ENCODE data around the gene GABRB2.
"Not testable (repeated sequence)": the region's sequence is repeated elsewhere in the genome, so short reads cannot be mapped to it uniquely, and the experiment has no call there.

GABRB2 gene

DNA sequence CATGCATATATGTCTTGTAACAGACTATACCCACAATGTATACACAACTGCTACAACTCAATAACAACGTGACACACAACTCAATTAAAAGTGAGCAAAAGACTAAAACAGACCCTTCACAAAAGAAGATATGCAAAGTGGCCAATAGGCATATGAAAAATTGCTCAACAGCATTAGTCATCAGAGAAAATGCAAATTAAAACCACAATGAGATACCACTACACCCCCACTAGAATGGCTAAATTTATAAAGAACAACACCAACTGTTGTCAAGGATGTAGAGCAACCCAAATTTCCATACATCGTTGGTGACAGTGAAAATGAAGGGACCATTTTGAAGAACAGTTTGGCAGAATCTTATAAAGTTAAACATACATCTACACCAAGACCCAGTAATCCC, 38.9 kb downstream of the GABRB2 start:
- H3K36me3 ChIP-seq, result no peaks in the 10 kb centered on the region
- no peaks in the 10 kb centered on the region for H3K9me3 ChIP-seq
- H3K4me1 ChIP-seq, result no peaks in the 10 kb centered on the region
- TF ChIP-seq, protein P1, sequence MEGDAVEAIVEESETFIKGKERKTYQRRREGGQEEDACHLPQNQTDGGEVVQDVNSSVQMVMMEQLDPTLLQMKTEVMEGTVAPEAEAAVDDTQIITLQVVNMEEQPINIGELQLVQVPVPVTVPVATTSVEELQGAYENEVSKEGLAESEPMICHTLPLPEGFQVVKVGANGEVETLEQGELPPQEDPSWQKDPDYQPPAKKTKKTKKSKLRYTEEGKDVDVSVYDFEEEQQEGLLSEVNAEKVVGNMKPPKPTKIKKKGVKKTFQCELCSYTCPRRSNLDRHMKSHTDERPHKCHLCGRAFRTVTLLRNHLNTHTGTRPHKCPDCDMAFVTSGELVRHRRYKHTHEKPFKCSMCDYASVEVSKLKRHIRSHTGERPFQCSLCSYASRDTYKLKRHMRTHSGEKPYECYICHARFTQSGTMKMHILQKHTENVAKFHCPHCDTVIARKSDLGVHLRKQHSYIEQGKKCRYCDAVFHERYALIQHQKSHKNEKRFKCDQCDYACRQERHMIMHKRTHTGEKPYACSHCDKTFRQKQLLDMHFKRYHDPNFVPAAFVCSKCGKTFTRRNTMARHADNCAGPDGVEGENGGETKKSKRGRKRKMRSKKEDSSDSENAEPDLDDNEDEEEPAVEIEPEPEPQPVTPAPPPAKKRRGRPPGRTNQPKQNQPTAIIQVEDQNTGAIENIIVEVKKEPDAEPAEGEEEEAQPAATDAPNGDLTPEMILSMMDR (IDR thresholded peaks at IDR 0.05; ENCODE audit: low read depth, low read length), result no peak
- DNase-seq, result no peak
- H3K4me3 ChIP-seq (ENCODE audit: low read depth, low read length), result no peak overlapping the region
- H3K27me3 ChIP-seq, result no peaks in the 10 kb centered on the region

DNA sequence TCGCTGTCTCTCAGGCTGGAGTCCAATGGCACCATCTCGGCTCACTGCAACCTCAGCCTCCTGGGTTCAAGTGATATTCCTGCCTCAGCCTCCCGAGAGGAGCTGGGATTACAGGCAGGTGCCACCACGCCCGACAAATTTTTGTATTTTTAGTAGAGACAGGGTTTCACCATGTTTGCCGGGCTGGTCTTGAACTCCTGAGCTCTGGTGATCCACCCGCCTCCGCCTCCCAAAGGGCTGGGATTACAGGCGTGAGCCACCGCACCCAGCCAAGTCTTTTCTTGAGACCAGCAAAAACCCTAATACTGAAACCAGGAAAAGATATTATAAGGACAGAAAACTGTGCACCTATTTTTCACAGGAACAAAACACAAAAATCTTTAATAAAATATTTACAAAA, 41.4 kb downstream of the GABRB2 start:
- not testable (repeated sequence) for H3K4me3 ChIP-seq (ENCODE audit: low read depth, low read length); H3K4me1 ChIP-seq; H3K27me3 ChIP-seq; H3K9me3 ChIP-seq; DNase-seq; H3K36me3 ChIP-seq

DNA sequence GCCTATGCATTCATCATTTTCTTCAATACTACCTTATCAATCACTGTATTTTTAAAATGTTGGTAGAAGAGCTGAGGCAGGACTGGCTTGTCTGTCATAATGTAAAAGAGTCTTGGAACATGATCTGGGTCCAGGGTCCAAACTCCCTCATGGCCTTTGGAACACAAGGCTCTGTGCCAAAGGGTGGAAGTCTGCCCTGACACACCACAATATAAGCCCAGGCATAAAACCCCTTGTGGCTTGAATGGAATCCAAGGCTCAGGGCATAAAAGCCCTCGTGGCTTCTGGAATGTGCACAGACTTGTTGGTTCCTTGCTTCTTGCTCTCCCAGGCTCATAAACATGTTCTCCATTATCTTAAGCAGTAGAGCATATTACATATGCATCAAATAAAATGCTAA, 48.0 kb downstream of the GABRB2 start:
- H3K9me3 ChIP-seq, result no peaks in the 10 kb centered on the region; the same call in 1 of the 2 replicates
- TF ChIP-seq, protein P1 (IDR thresholded peaks at IDR 0.05; ENCODE audit: low read depth, low read length), result no peak
- no peaks in the 10 kb centered on the region for H3K4me1 ChIP-seq
- no peak overlapping the region for H3K4me3 ChIP-seq (ENCODE audit: low read depth, low read length)
- DNase-seq, result no peak
- no peaks in the 10 kb centered on the region for H3K27me3 ChIP-seq
- H3K36me3 ChIP-seq, result no peaks in the 10 kb centered on the region

DNA sequence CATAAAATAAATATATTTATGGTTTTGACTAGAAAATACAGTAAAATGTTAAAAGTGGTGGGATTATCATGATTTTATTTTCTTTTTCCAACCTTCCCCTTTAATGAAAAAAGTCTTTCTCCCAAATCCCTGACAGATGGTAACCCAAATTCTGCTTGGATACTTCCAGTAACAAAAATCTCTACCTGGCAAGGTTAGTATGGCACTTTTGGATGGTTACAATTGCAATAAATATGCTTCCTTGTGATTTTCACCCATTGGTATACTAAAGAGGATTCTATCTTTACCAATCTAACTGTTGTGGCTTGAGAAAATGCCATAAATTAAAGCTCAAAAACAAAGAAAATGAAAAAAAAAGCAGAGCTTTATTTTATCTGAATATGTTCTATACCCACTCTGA, 62.8 kb downstream of the GABRB2 start:
- TF ChIP-seq, protein P1 (IDR thresholded peaks at IDR 0.05; ENCODE audit: low read depth, low read length), result no peak
- Histone ChIP-seq H3K4me1 (no peaks in the 10 kb centered on the region), H3K9me3 (no peaks in the 10 kb centered on the region), H3K4me3 (ENCODE audit: low read depth, low read length) (no peak overlapping the region), H3K27me3 (no peaks in the 10 kb centered on the region), H3K36me3 (no peaks in the 10 kb centered on the region)
- no peak for DNase-seq

DNA sequence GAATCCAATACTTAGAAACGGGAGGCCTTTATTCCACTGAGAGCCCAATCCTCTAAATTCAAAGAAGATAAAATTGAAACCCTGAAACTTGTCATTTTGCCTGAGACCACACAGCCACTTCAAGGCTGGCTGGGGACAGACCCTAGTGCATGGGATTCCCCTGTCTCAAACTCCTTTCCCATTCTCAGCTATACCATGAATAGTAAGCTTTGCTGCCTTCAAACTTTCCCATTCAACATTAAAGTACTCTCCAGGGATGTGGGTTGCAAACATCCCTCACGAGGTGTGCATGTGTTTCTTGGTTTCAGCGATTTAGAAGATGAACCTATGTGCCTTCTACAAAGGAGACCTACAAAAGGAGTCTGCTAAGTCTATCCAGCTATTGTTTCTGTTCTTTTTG, 64.6 kb downstream of the GABRB2 start:
- Histone ChIP-seq H3K9me3 (no peaks in the 10 kb centered on the region), H3K36me3 (no peaks in the 10 kb centered on the region), H3K4me1 (no peaks in the 10 kb centered on the region), H3K4me3 (ENCODE audit: low read depth, low read length) (no peak overlapping the region), H3K27me3 (no peaks in the 10 kb centered on the region)
- DNase-seq, result no peak
- TF ChIP-seq, protein P1 (IDR thresholded peaks at IDR 0.05; ENCODE audit: low read depth, low read length), result no peak

DNA sequence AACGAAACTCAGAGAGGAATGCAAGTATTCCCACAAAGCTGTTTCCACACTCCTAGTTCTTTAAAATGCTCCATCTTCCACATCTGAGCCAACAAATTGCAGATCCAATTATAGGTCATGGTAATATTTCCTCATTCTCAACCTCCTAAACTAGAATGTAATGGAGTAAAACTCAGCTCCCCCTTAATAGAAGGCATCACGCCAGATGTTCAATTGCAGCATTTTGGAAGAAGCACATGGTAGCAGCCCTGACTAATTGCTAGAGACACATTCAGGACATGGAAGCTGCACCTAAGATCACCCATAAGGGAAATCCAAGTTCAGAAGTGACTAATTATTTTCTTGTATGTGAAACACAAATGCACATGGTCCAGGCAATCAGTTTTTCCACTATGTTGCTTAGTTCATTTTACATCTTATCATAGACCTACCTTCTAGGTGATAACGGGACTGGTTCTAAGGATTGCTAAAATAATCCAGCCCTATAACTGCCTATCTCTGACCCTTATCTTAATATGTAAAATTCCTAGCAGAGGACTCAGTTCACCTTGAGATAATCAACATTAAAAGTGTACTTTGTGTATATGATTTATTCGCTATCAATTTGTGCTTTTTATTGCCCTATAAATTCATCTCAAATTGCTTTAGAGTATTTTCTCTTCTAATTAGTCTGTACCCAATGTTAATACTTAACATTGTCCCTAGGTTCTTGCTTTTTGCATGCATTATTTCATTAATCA, 75.1 kb downstream of the GABRB2 start:
- H3K9me3 ChIP-seq, result no peaks in the 10 kb centered on the region
- no peaks in the 10 kb centered on the region for H3K27me3 ChIP-seq
- no peak overlapping the region for H3K4me3 ChIP-seq (ENCODE audit: low read depth, low read length)
- TF ChIP-seq, protein P1 (IDR thresholded peaks at IDR 0.05; ENCODE audit: low read depth, low read length), result no peak
- no peaks in the 10 kb centered on the region for H3K4me1 ChIP-seq
- DNase-seq, result no peak
- no peaks in the 10 kb centered on the region; the same call in 1 of the 2 replicates for H3K36me3 ChIP-seq

All from BE2C (cell line).